Subcutaneous adipose tissue (tissue), 4 donors: ENCODE measurements around the gene EVA1A. TPM values are rescaled to one million over a fixed set of nuclear protein-coding genes. Genes with fewer than 3 reads are reported as not detected.

ENCODE experiments used
- CTCF ChIP-seq: fragments of 450-650 bp; IDR thresholded peaks from one replicate; pipeline ENCODE4 v1.5.1; 2016; ENCODE audit warnings: low read depth, mild to moderate bottlenecking, control low read depth, antibody characterized with exemption, moderate library complexity
- small RNA-seq: library from RNA; depleted of rRNA; stranded (forward); fragments of <200 nt; gene quantifications from one replicate; pipeline ENCODE3, GENCODE V24; 2016
- total RNA-seq, 4 donors: library from RNA; depleted of rRNA; stranded (reverse); fragments of >200 nt; gene quantifications; one replicate each; pipeline ENCODE4 v1.1.0, GENCODE V29; 2016

Gene EVA1A
- total RNA-seq, 4 donors from 2014 or later = 0.33 to 1.9 TPM; not detected in 2

GRCh38 chr2:75456825-75457224 lies 103.9 kb downstream of the EVA1A start:
- TF ChIP-seq CTCF = no peak

GRCh38 chr2:75456111-75456510 lies 104.6 kb downstream of the EVA1A start:
- no peak for TF ChIP-seq CTCF

- TF ChIP-seq CTCF = no peak
These were observed 106.5 kb downstream of the EVA1A start for GRCh38 chr2:75454241-75454620.

GRCh38 chr2:75453384-75454240 lies 107.1 kb downstream of the EVA1A start:
- TF ChIP-seq CTCF = no peak

GRCh38 chr2:75450068-75450467 lies 110.7 kb downstream of the EVA1A start:
- no peak for TF ChIP-seq CTCF

- no peak for TF ChIP-seq CTCF
These were observed 113.6 kb downstream of the EVA1A start for GRCh38 chr2:75447176-75447575.

Small RNA genes within 50 kb of the gene (small RNA-seq; reads per million reads assigned to genes)
- not detected for gene RF01233

Other genes starting within 250 kb of the EVA1A start
- gene MRPL19, start 85.8 kb upstream of the EVA1A start, total RNA-seq = 10 to 100 TPM; 24.1 to 39.1 (median 32.0) TPM
- 10 to 100 TPM; 25.2 to 39.9 (median 33.9) TPM for gene GCFC2, start 150.0 kb upstream of the EVA1A start, total RNA-seq